Spleen (tissue), 11 donors: ENCODE measurements around the gene RBMS3. TPM values are rescaled to one million over a fixed set of nuclear protein-coding genes. Genes with fewer than 3 reads are reported as not detected.

Source experiments
- DNase-seq: peaks from one replicate; pipeline ENCODE4 v3.0.0-alpha.2; 2020
- H3K27ac ChIP-seq, 8 donors: fragments of 200-600 bp; sonication (generic) in 7 of 8; 1 replicate in 4 of 8; 2 replicates in 4 of 8; pipeline versions ENCODE4 v1.5.0 to v1.8.0; 2016 to 2021; ENCODE audit warnings: inconsistent platforms in 4 of 8, mild to moderate bottlenecking in 4 of 8, moderate library complexity in 1 of 8
- H3K27me3 ChIP-seq, 7 donors: fragments of 200-600 bp; sonication (generic) in 6 of 7; replicated peaks in 1 of 7; 1 replicate in 4 of 7; 2 replicates in 3 of 7; pipeline versions ENCODE4 v1.5.0 to v1.8.0; 2016 to 2021; ENCODE audit warnings: inconsistent platforms in 3 of 7, mild to moderate bottlenecking in 1 of 7
- H3K36me3 ChIP-seq, 6 donors: fragments of 200-600 bp; sonication (generic) in 5 of 6; 1 replicate in 4 of 6; 2 replicates in 2 of 6; pipeline versions ENCODE4 v1.5.0 to v1.8.0; 2016 to 2021; ENCODE audit warnings: inconsistent platforms in 2 of 6
- H3K4me1 ChIP-seq, 6 donors: fragments of 200-600 bp; sonication (generic) in 5 of 6; 1 replicate in 3 of 6; 2 replicates in 3 of 6; pipeline versions ENCODE4 v1.5.0 to v1.8.0; 2016 to 2021; ENCODE audit warnings: inconsistent platforms in 3 of 6
- H3K4me3 ChIP-seq, 8 donors: fragments of 200-600 bp; sonication (generic) in 7 of 8; 1 replicate in 4 of 8; 2 replicates in 4 of 8; pipeline versions ENCODE4 v1.5.0 to v1.8.0; 2016 to 2021; ENCODE audit warnings: inconsistent platforms in 4 of 8, mild to moderate bottlenecking in 4 of 8, moderate library complexity in 2 of 8
- H3K9me3 ChIP-seq, 8 donors: fragments of 200-600 bp; sonication (generic) in 7 of 8; 1 replicate in 4 of 8; 2 replicates in 4 of 8; pipeline versions ENCODE4 v1.5.0 to v1.8.0; 2016 to 2021; ENCODE audit warnings: inconsistent platforms in 4 of 8
- POLR2A ChIP-seq, 3 donors: fragments of 450-650 bp; IDR thresholded peaks; one replicate each; pipeline ENCODE4 v1.5.1; 2017; ENCODE audit warnings: antibody characterized with exemption in 3 of 3, mild to moderate bottlenecking in 1 of 3
- POLR2AphosphoS5 ChIP-seq, 3 donors: sonication (generic); formaldehyde crosslinking; IDR thresholded peaks; one replicate each; pipeline ENCODE4 v1.5.1; 2017; ENCODE audit warnings: antibody characterized with exemption in 3 of 3
- WGBS, 5 donors: extraction: QIAGEN DNeasy Blood & Tissue Kit in 3 of 5; methylation state at CpG; one replicate each; pipeline versions ENCODE4 v1.1.5 to v1.1.7; 2013 to 2018; 5-methylcytosine and 5-hydroxymethylcytosine counted together
- intact Hi-C: fragments of 100-400 bp; cut with DNase I; formaldehyde crosslinking; loops from one replicate; pipeline ENCODE4 v1.15.0; 2023; ENCODE audit warnings: low total_unique reads
- polyA plus RNA-seq, 3 donors: library from polyadenylated mRNA; stranded (reverse); fragments of 200-250 nt; gene quantifications; one replicate each; pipeline ENCODE4 v1.2.1, GENCODE V29; 2013
- total RNA-seq, 7 donors: library from RNA; depleted of rRNA in 3 of 7; stranded (reverse); fragments of >200 nt in 3 of 7; fragmentation: NEBNext Ultra II Directional in 4 of 7; extraction: Animal tissue kit (Norgen Biotek cat#: 25700) in 4 of 7; gene quantifications; one replicate each; pipeline versions ENCODE4 v1.1.0 to v1.2.1, GENCODE V29; 2016 to 2021
- TF ChIP-seq, protein P1 (sequence below), 11 experiments: fragments of 200-600 bp in 7 of 11; fragments of 450-650 bp in 4 of 11; sonication (generic) in 4 of 11; IDR thresholded peaks in 8 of 11; conservative IDR thresholded peaks in 3 of 11; 1 replicate in 7 of 11; 2 replicates in 4 of 11; pipeline versions ENCODE4 v1.4.0 to v1.8.0; 2016 to 2021; ENCODE audit warnings: antibody characterized with exemption in 11 of 11, inconsistent platforms in 4 of 11, mild to moderate bottlenecking in 1 of 11
- donor health status: healthy with polysubstance abuse.
- donor health status: DM: no; HTN: no; CAD: no; lungs with moderate emphysema.
- donor health status: DM: no; HTN: no; CAD: no.
- donor health status: Bipolar disorder and iron deficiency.
- donor health status: healthy.
- donor health status: DM: no; HTN: no; CAD: no.
- donor health status: DM: yes; HTN: yes; CAD: no.

RBMS3 gene
- total and polyA plus RNA-seq, 10 donors: 2.6 to 81.9 (median 52.5) TPM

DNA sequence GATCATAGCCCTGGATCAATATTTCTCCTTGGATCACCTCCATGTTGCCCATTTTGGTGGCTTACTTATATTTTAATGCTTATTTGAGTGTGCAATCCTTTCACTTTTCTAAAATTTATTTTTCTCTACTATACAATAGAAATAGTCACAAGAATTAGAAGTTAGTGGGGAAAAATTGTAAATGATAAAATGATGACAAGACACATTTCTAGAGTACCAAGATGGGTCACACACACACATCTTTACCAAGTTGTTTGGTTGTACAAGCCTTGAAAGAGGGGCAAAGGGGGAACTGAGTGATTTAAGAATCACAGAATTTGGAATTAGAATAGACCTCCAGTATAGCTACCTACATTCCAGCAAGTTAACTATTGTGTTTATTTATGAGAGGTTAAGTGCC, 545.8 kb downstream of the RBMS3 start:
- no peak for DNase-seq
- Histone ChIP-seq H3K4me3 (no peak overlapping the region), H3K9me3 (peaks cover 0 to 10% (median 0%) of the 10 kb centered on the region in 8 donors), H3K4me1 (no peaks in the 10 kb centered on the region), H3K27ac (no peak overlapping the region), H3K36me3 (no peaks in the 10 kb centered on the region), H3K27me3 (no peaks in the 10 kb centered on the region)
- no peak for TF ChIP-seq POLR2AphosphoS5 (IDR thresholded peaks at IDR 0.05)
- no peak for TF ChIP-seq POLR2A (IDR thresholded peaks at IDR 0.05)
- TF ChIP-seq, protein P1, sequence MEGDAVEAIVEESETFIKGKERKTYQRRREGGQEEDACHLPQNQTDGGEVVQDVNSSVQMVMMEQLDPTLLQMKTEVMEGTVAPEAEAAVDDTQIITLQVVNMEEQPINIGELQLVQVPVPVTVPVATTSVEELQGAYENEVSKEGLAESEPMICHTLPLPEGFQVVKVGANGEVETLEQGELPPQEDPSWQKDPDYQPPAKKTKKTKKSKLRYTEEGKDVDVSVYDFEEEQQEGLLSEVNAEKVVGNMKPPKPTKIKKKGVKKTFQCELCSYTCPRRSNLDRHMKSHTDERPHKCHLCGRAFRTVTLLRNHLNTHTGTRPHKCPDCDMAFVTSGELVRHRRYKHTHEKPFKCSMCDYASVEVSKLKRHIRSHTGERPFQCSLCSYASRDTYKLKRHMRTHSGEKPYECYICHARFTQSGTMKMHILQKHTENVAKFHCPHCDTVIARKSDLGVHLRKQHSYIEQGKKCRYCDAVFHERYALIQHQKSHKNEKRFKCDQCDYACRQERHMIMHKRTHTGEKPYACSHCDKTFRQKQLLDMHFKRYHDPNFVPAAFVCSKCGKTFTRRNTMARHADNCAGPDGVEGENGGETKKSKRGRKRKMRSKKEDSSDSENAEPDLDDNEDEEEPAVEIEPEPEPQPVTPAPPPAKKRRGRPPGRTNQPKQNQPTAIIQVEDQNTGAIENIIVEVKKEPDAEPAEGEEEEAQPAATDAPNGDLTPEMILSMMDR (IDR thresholded peaks at IDR 0.05 in 8 of 11, conservative IDR thresholded peaks at IDR 0.05 in 3 of 11): no peak
- intact Hi-C loops: no loop called here

DNA sequence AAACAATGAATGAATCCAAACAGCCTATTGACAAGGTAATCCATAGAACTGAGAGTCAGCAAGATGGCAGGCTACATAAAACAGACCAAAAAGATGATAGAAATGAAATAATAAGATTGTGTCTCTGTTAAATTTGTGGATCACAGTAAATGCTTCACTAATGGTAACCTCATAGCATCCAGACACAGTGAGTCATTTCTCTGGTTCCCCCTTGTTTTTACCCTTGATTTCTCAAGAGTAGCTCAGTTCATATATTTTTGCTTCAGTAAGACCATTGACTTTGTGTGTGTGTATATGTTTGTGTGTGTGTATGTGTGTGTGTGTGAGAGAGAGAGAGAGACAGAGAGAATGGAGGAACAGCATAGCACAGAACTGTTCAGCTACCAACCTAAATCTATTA, 546.9 kb downstream of the RBMS3 start:
- H3K36me3 ChIP-seq: no peaks in the 10 kb centered on the region
- no peak overlapping the region for H3K27ac ChIP-seq
- no peak for DNase-seq
- H3K9me3 ChIP-seq: peaks cover 0 to 8% (median 1%) of the 10 kb centered on the region in 8 donors
- H3K4me1 ChIP-seq: no peaks in the 10 kb centered on the region
- intact Hi-C loops: no loop called here
- TF ChIP-seq POLR2A (IDR thresholded peaks at IDR 0.05) (no peak), POLR2AphosphoS5 (IDR thresholded peaks at IDR 0.05) (no peak)
- TF ChIP-seq, protein P1 (IDR thresholded peaks at IDR 0.05 in 8 of 11, conservative IDR thresholded peaks at IDR 0.05 in 3 of 11): no peak
- H3K4me3 ChIP-seq: no peak overlapping the region
- H3K27me3 ChIP-seq: no peaks in the 10 kb centered on the region

DNA sequence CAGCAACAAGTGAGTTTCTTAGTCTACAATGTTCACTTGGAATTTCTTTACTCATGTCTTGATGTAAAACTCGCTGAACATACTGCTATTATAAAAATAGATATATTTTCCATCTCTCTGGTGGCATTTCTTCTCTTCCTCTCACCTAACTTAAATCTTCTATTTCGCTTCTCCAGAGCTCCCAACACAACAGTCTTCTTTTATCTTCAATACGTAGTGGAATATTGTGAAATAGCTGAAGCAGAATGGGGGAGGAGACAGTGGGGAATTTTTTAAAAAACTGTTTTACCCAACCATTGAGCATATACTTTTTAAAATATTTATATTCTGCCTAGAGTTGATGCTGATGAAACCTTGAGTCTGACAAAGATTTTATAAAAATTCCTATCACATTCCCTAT, 548.5 kb downstream of the RBMS3 start:
- DNase-seq: no peak
- Histone ChIP-seq H3K36me3 (no peaks in the 10 kb centered on the region), H3K4me1 (no peaks in the 10 kb centered on the region), H3K27me3 (no peaks in the 10 kb centered on the region), H3K9me3 (peaks cover 0 to 19% (median 13%) of the 10 kb centered on the region in 8 donors), H3K4me3 (no peak overlapping the region), H3K27ac (no peak overlapping the region)
- TF ChIP-seq POLR2A (IDR thresholded peaks at IDR 0.05) (no peak), POLR2AphosphoS5 (IDR thresholded peaks at IDR 0.05) (no peak)
- TF ChIP-seq, protein P1 (IDR thresholded peaks at IDR 0.05 in 8 of 11, conservative IDR thresholded peaks at IDR 0.05 in 3 of 11): no peak
- WGBS, 5 donors: 78 to 90% (median 85%) methylated on average over 3 of the region's 3 CpGs
- intact Hi-C loops: no loop called here

DNA sequence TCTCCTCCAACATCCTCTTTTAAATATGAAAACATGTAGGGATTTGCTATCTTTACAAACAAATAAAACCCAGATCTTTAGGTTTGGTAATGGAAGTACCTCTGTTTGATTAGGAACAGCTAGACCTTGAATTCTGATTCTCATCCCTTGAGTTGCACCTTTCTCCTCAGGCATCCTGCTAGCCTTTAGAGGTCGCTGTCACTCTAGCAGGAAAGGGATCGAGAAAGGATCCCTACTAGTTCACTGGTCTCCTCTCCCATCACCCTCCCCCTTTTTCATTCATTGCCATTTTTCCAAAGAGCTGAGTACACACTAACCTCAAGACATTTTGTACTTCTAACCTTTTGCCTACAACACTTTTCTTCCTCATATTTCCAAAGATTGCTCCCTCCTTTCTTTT, 569.8 kb downstream of the RBMS3 start:
- peaks cover 0 to 7% (median 0%) of the 10 kb centered on the region in 8 donors for H3K9me3 ChIP-seq
- 54 to 63% (median 62%) methylated on average over 2 of the region's 2 CpGs for WGBS, 5 donors
- no peak for DNase-seq
- intact Hi-C loops: no loop called here
- no peaks in the 10 kb centered on the region for H3K4me1 ChIP-seq
- H3K36me3 ChIP-seq: no peaks in the 10 kb centered on the region
- H3K27me3 ChIP-seq: no peaks in the 10 kb centered on the region
- no peak for TF ChIP-seq POLR2A (IDR thresholded peaks at IDR 0.05)
- no peak overlapping the region for H3K4me3 ChIP-seq
- no peak overlapping the region for H3K27ac ChIP-seq

DNA sequence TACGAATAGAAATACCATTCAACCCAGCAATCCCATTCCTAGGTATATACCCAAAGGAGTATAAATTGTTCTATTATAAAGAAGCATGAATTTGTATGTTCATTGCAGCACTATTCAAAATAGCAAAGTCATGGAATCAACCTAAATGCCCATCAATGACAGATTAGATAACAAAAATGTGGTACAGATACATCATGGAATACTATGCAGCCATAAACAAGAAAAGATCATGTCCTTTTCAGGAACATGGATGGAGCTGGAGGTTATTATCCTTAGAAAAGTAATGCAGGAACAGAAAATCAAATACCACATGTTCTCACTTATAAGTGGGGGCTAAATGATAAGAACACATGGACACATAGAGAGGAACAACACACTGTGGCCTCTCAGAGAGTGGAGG, 571.9 kb downstream of the RBMS3 start:
- Histone ChIP-seq H3K27me3 (no peaks in the 10 kb centered on the region), H3K9me3 (peaks cover 0 to 7% (median 0%) of the 10 kb centered on the region in 8 donors), H3K4me3 (no peak overlapping the region), H3K4me1 (no peaks in the 10 kb centered on the region), H3K36me3 (no peaks in the 10 kb centered on the region), H3K27ac (no peak overlapping the region)
- intact Hi-C loops: no loop called here
- no peak for DNase-seq
- no peak for TF ChIP-seq POLR2A (IDR thresholded peaks at IDR 0.05)
- no peak for TF ChIP-seq POLR2AphosphoS5 (IDR thresholded peaks at IDR 0.05)
- TF ChIP-seq, protein P1 (IDR thresholded peaks at IDR 0.05 in 8 of 11, conservative IDR thresholded peaks at IDR 0.05 in 3 of 11): no peak
- WGBS, 5 donors: 40 to 97% (median 85%) methylated on average over 1 of the region's 1 CpG
